Measurements from ENCODE around the gene C19orf38. TPM values are rescaled to one million over a fixed set of nuclear protein-coding genes. Genes with fewer than 3 reads are reported as not detected.
A peak's percentile ranks its signal among the peaks of the same experiment; 100 is the strongest.

The C19orf38 gene
- total and polyA plus RNA-seq, 9 of the 15 experiments (the other 6 are each of a cell fraction or from before 2014, with no cell fraction given): 0.14 to 0.18 TPM; not detected in 7

- TF ChIP-seq ZNF639 (CRISPR knock-in tag; conservative IDR thresholded peaks at IDR 0.05 in 1 of 2, IDR thresholded peaks at IDR 0.05 in 1 of 2) (peak in 1 of 2 experiments; percentile 57; a peak in 1 of 4 replicates), EGR1 (conservative IDR thresholded peaks at IDR 0.05) (peak; percentile 62), POLR2AphosphoS5 (IDR thresholded peaks at IDR 0.05; ENCODE audit: control insufficient read depth, insufficient read depth, low read depth, low read length) (peak; percentile 37; the same call in 1 of the 2 replicates), BCL6 (CRISPR knock-in tag; IDR thresholded peaks at IDR 0.05) (0 out of 2 replicates have a peak, but pooled peaks have one; percentile 32), ZNF583 (CRISPR knock-in tag; IDR thresholded peaks at IDR 0.05) (peak; percentile 78), TFE3 (CRISPR knock-in tag; IDR thresholded peaks at IDR 0.05) (no peak), ZNF41 (CRISPR knock-in tag; conservative IDR thresholded peaks at IDR 0.05) (no peak), FOXK1 (CRISPR knock-in tag; IDR thresholded peaks at IDR 0.05; ENCODE audit: borderline replicate concordance) (0 out of 2 replicates have a peak, but pooled peaks have one; percentile 31), HES1 (IDR thresholded peaks at IDR 0.05; ENCODE audit: low read depth) (no peak), NONO (IDR thresholded peaks at IDR 0.05; ENCODE audit: low read depth in 2 of 2, low read length in 1 of 2) (no peak), TCFL5 (CRISPR knock-in tag; conservative IDR thresholded peaks at IDR 0.05) (no peak), YY1 (IDR thresholded peaks at IDR 0.05; ENCODE audit: borderline replicate concordance in 1 of 3, control insufficient read depth in 1 of 3, extremely low read depth in 1 of 3, insufficient read depth in 3 of 3, insufficient read length in 1 of 3, insufficient replicate concordance in 2 of 3, low read depth in 1 of 3, low read length in 2 of 3) (peak; percentile 29 to 86 (median 45)), GTF2E2 (tag; IDR thresholded peaks at IDR 0.05) (no peak), IRF2 (CRISPR knock-in tag; IDR thresholded peaks at IDR 0.05) (no peak), ARHGAP35 (IDR thresholded peaks at IDR 0.05; ENCODE audit: partially characterized antibody) (no peak), USF1 (CRISPR knock-in tag; IDR thresholded peaks at IDR 0.05) (0 out of 2 replicates have a peak, but pooled peaks have one; percentile 39), ZNF668 (CRISPR knock-in tag; IDR thresholded peaks at IDR 0.05) (no peak; the same call in 1 of the 2 replicates), DMBX1 (CRISPR knock-in tag; IDR thresholded peaks at IDR 0.05; ENCODE audit: borderline replicate concordance) (peak; percentile 65), HMG20B (CRISPR knock-in tag; IDR thresholded peaks at IDR 0.05) (no peak), CCNT2 (IDR thresholded peaks at IDR 0.05; ENCODE audit: borderline replicate concordance, extremely low read depth, insufficient read length, low read depth, low read length) (peak; percentile 31), ADNP (tag; IDR thresholded peaks at IDR 0.05) (peak; percentile 91), HDAC2 (IDR thresholded peaks at IDR 0.05) (peak; percentile 58; the same call in 1 of the 2 replicates)
Observed at GRCh38 chr19:10839114-10840050, 8.8 kb upstream of the C19orf38 start (continued).

All from K562 (cell line).